ENCODE results near the gene TMEM18. TPM values are rescaled to one million over a fixed set of nuclear protein-coding genes. Genes with fewer than 3 reads are reported as not detected.

TMEM18 gene
- total and polyA plus RNA-seq, 2 donors (not counting 1 experiment from before 2014, with no cell fraction given), result 15.2 to 39.7 TPM

GRCh38 chr2:667332-667999 is 9.7 kb downstream of the TMEM18 start:
- H3K4me2 ChIP-seq (ENCODE audit: extremely low read depth, insufficient read depth, low read length), result no peak overlapping the region
- no peaks in the 10 kb centered on the region for H3K27me3 ChIP-seq (ENCODE audit: control insufficient read depth, insufficient read depth, low read length)
- H3K4me3 ChIP-seq (replicated peaks in 1 of 4; ENCODE audit: control extremely low read depth in 1 of 4, insufficient read depth in 1 of 4, low read depth in 3 of 4, low read length in 4 of 4), result no peak overlapping the region
- H3K36me3 ChIP-seq (ENCODE audit: control insufficient read depth, insufficient read depth, low read length), result peaks cover 7% of the 10 kb centered on the region
- no peak overlapping the region for H3K9ac ChIP-seq (ENCODE audit: insufficient read depth, low read length)
- H4K20me1 ChIP-seq (ENCODE audit: control insufficient read depth, extremely low read depth, insufficient read depth, low read length), result no peaks in the 10 kb centered on the region
- H3K27ac ChIP-seq (ENCODE audit: insufficient read depth, low read length), result no peak overlapping the region
- H3K9me3 ChIP-seq (ENCODE audit: control insufficient read depth, insufficient read depth, low read depth, low read length), result no peaks in the 10 kb centered on the region
- no peaks in the 10 kb centered on the region for H3K4me1 ChIP-seq (ENCODE audit: control insufficient read depth, extremely low read depth, insufficient read depth, low read length)
- DNase-seq (ENCODE audit: low read depth in 2 of 2), result peak; percentile 76 to 77
- no peak overlapping the region for H2AFZ ChIP-seq (ENCODE audit: low read length)
- peaks cover 2% of the 10 kb centered on the region for H3K79me2 ChIP-seq (ENCODE audit: control insufficient read depth, insufficient read depth, low read length)
- TF ChIP-seq CTCF (conservative IDR thresholded peaks at IDR 0.05 in 1 of 2, IDR thresholded peaks at IDR 0.05 in 1 of 2; ENCODE audit: low read depth in 1 of 2, low read length in 2 of 2) (peak; percentile 82 to 85), EZH2 (IDR thresholded peaks at IDR 0.05; ENCODE audit: low read length, missing control alignments) (no peak)

DNA sequence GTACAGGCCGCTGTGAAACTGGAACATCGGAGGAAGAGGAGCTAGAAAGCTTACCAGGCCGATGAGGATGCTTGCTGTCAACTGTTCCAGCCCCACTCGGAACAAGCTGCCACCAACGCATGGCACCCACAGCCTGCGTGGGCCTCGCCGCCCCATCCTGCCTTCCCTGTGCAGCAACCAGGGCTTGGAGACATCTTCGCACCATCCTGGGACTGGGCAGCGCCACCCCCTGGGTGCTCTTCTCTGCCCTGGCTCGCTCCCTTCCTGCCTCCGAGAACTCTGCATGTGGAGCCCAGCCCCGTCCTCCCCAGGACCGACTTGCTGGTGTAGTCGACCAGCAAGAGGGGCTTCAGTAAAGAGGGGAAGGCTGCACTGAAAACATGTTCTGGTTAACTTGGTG is 10.8 kb downstream of the TMEM18 start:
- H3K27ac ChIP-seq (ENCODE audit: insufficient read depth, low read length), result no peak overlapping the region
- no peaks in the 10 kb centered on the region for H3K9me3 ChIP-seq (ENCODE audit: control insufficient read depth, insufficient read depth, low read depth, low read length)
- peaks cover 3% of the 10 kb centered on the region for H3K36me3 ChIP-seq (ENCODE audit: control insufficient read depth, insufficient read depth, low read length)
- no peaks in the 10 kb centered on the region for H3K79me2 ChIP-seq (ENCODE audit: control insufficient read depth, insufficient read depth, low read length)
- H3K4me3 ChIP-seq (replicated peaks in 1 of 4; ENCODE audit: control extremely low read depth in 1 of 4, insufficient read depth in 1 of 4, low read depth in 3 of 4, low read length in 4 of 4), result no peak overlapping the region
- H2AFZ ChIP-seq (ENCODE audit: low read length), result no peak overlapping the region
- TF ChIP-seq EZH2 (IDR thresholded peaks at IDR 0.05; ENCODE audit: low read length, missing control alignments), result no peak
- no peak for TF ChIP-seq CTCF (conservative IDR thresholded peaks at IDR 0.05 in 1 of 2, IDR thresholded peaks at IDR 0.05 in 1 of 2; ENCODE audit: low read depth in 1 of 2, low read length in 2 of 2)
- H4K20me1 ChIP-seq (ENCODE audit: control insufficient read depth, extremely low read depth, insufficient read depth, low read length), result no peaks in the 10 kb centered on the region
- H3K4me2 ChIP-seq (ENCODE audit: extremely low read depth, insufficient read depth, low read length), result no peak overlapping the region
- no peak overlapping the region for H3K9ac ChIP-seq (ENCODE audit: insufficient read depth, low read length)
- H3K27me3 ChIP-seq (ENCODE audit: control insufficient read depth, insufficient read depth, low read length), result no peaks in the 10 kb centered on the region
- no peak for DNase-seq (ENCODE audit: low read depth in 2 of 2)
- no peaks in the 10 kb centered on the region for H3K4me1 ChIP-seq (ENCODE audit: control insufficient read depth, extremely low read depth, insufficient read depth, low read length)

DNA sequence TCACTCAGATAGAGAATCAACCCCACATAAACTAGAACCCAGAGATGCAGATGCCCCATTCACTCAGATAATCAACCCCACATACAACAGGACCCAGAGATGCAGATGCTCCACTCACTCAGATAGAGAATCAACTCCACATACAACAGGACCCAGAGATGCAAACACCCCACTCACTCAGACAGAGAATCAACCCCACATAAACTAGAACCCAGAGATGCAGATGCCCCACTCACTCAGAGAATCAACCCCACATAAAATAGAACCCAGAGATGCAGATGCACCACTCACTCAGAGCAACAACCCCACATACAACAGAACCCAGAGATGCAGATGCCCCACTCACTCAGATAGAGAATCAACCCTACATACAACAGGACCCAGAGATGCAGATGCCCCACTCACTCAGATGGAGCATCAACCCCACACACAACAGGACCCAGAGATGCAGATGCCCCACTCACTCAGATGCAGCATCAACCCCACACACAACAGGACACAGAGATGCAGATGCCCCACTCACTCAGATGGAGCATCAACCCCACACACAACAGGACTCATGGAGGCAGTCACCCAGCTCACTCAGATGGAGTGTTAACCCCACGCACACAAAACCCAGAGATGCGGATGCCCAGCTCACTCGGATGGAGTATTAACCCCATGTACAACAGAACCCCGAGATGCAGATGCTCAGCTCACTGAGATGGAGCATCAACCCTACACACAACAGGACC is 11.7 kb downstream of the TMEM18 start:
- no peaks in the 10 kb centered on the region for H4K20me1 ChIP-seq (ENCODE audit: control insufficient read depth, extremely low read depth, insufficient read depth, low read length)
- no peak for DNase-seq (ENCODE audit: low read depth in 2 of 2)
- no peaks in the 10 kb centered on the region for H3K79me2 ChIP-seq (ENCODE audit: control insufficient read depth, insufficient read depth, low read length)
- peaks cover 2% of the 10 kb centered on the region for H3K36me3 ChIP-seq (ENCODE audit: control insufficient read depth, insufficient read depth, low read length)
- H3K4me1 ChIP-seq (ENCODE audit: control insufficient read depth, extremely low read depth, insufficient read depth, low read length), result no peaks in the 10 kb centered on the region
- no peak overlapping the region for H3K9ac ChIP-seq (ENCODE audit: insufficient read depth, low read length)
- no peak overlapping the region for H2AFZ ChIP-seq (ENCODE audit: low read length)
- TF ChIP-seq EZH2 (IDR thresholded peaks at IDR 0.05; ENCODE audit: low read length, missing control alignments) (no peak), CTCF (conservative IDR thresholded peaks at IDR 0.05 in 1 of 2, IDR thresholded peaks at IDR 0.05 in 1 of 2; ENCODE audit: low read depth in 1 of 2, low read length in 2 of 2) (no peak)
- H3K27ac ChIP-seq (ENCODE audit: insufficient read depth, low read length), result no peak overlapping the region
- H3K4me3 ChIP-seq (replicated peaks in 1 of 4; ENCODE audit: control extremely low read depth in 1 of 4, insufficient read depth in 1 of 4, low read depth in 3 of 4, low read length in 4 of 4), result no peak overlapping the region
- no peak overlapping the region for H3K4me2 ChIP-seq (ENCODE audit: extremely low read depth, insufficient read depth, low read length)
- no peaks in the 10 kb centered on the region for H3K9me3 ChIP-seq (ENCODE audit: control insufficient read depth, insufficient read depth, low read depth, low read length)
- H3K27me3 ChIP-seq (ENCODE audit: control insufficient read depth, insufficient read depth, low read length), result no peaks in the 10 kb centered on the region

Data from fibroblast of lung (primary cell).